Large intestine (tissue), 3 donors: ENCODE results near the gene MFNG. TPM values are rescaled to one million over a fixed set of nuclear protein-coding genes. Genes with fewer than 3 reads are reported as not detected.

Experiments used
- DNase-seq, 2 donors: peaks; one replicate each; pipeline versions ENCODE4 v3.0.0 to v3.0.0-alpha.2; 2013
- H3K27ac ChIP-seq: one replicate; pipeline ENCODE4 v1.5.1; 2013; ENCODE audit warnings: low read length
- H3K27me3 ChIP-seq: 2 replicates; pipeline ENCODE4 v1.6.1; 2013; ENCODE audit warnings: low read length; ENCODE audit not compliant: control insufficient read depth, insufficient read depth
- H3K36me3 ChIP-seq: 2 replicates; pipeline ENCODE4 v1.6.1; 2013; ENCODE audit warnings: low read length; ENCODE audit not compliant: control insufficient read depth, insufficient read depth
- H3K4me1 ChIP-seq: one replicate; pipeline ENCODE4 v1.6.1; 2013; ENCODE audit warnings: low read length; ENCODE audit not compliant: control insufficient read depth, insufficient read depth
- H3K4me3 ChIP-seq: one replicate; pipeline ENCODE4 v1.5.1; 2013; ENCODE audit warnings: low read length
- H3K9me3 ChIP-seq: one replicate; pipeline ENCODE4 v1.6.1; 2013; ENCODE audit warnings: mild to moderate bottlenecking, low read depth, low read length, moderate library complexity; ENCODE audit not compliant: control insufficient read depth
- WGBS: methylation state at CpG from one replicate; pipeline ENCODE4 v1.1.5; 2013; ENCODE audit warnings: low lambda C conversion rate; ENCODE audit not compliant: insufficient coverage; 5-methylcytosine and 5-hydroxymethylcytosine counted together
- polyA plus RNA-seq: library from polyadenylated mRNA; unstranded; fragments of 120-200 nt; gene quantifications from one replicate; pipeline ENCODE4 v1.2.1, GENCODE V29; 2013

MFNG gene
- polyA plus RNA-seq, 1 donor, result 9.1 TPM

- peaks cover 2% of the 10 kb centered on the region for H3K36me3 ChIP-seq
- peaks cover 5% of the 10 kb centered on the region for H3K27me3 ChIP-seq
- peak in 1 of 2 donors; percentile 29 for DNase-seq
- peak overlapping the region; percentile 5 for H3K4me3 ChIP-seq
- WGBS, result no CpG with 5 or more reads among the region's 39 CpGs
- peaks cover 25% of the 10 kb centered on the region for H3K4me1 ChIP-seq
- H3K9me3 ChIP-seq, result no peaks in the 10 kb centered on the region
- H3K27ac ChIP-seq, result peak overlapping the region; percentile 8
Measured at GRCh38 chr22:37484480-37485394, 1.4 kb downstream of the MFNG start.

GRCh38 chr22:37483050-37483449 lies 3.1 kb downstream of the MFNG start:
- Histone ChIP-seq H3K4me1 (peaks cover 25% of the 10 kb centered on the region), H3K36me3 (no peaks in the 10 kb centered on the region), H3K4me3 (no peak overlapping the region), H3K9me3 (no peaks in the 10 kb centered on the region), H3K27ac (no peak overlapping the region), H3K27me3 (peaks cover 5% of the 10 kb centered on the region)
- no CpG with 5 or more reads among the region's 13 CpGs for WGBS
- DNase-seq, result no peak

- Histone ChIP-seq H3K27ac (no peak overlapping the region), H3K36me3 (no peaks in the 10 kb centered on the region), H3K27me3 (peaks cover 5% of the 10 kb centered on the region), H3K4me3 (no peak overlapping the region), H3K9me3 (no peaks in the 10 kb centered on the region), H3K4me1 (peaks cover 25% of the 10 kb centered on the region)
- no CpG with 5 or more reads among the region's 9 CpGs for WGBS
- DNase-seq, result no peak
Measured at GRCh38 chr22:37482244-37482643, 3.9 kb downstream of the MFNG start.

GRCh38 chr22:37481347-37481907 lies 4.8 kb downstream of the MFNG start:
- DNase-seq, result no peak
- no CpG with 5 or more reads among the region's 12 CpGs for WGBS
- H3K9me3 ChIP-seq, result no peaks in the 10 kb centered on the region
- peaks cover 18% of the 10 kb centered on the region for H3K4me1 ChIP-seq
- no peak overlapping the region for H3K4me3 ChIP-seq
- peaks cover 5% of the 10 kb centered on the region for H3K27me3 ChIP-seq
- no peak overlapping the region for H3K27ac ChIP-seq
- H3K36me3 ChIP-seq, result no peaks in the 10 kb centered on the region

- Histone ChIP-seq H3K9me3 (no peaks in the 10 kb centered on the region), H3K4me3 (no peak overlapping the region), H3K27ac (no peak overlapping the region), H3K36me3 (no peaks in the 10 kb centered on the region), H3K27me3 (peaks cover 5% of the 10 kb centered on the region), H3K4me1 (peaks cover 13% of the 10 kb centered on the region)
- peak in 1 of 2 donors; percentile 39 for DNase-seq
- WGBS, result no CpG with 5 or more reads among the region's 17 CpGs
Measured at GRCh38 chr22:37480387-37481346, 5.5 kb downstream of the MFNG start.

- Histone ChIP-seq H3K4me3 (no peak overlapping the region), H3K9me3 (no peaks in the 10 kb centered on the region), H3K27me3 (peaks cover under 1% of the 10 kb centered on the region), H3K4me1 (peaks cover 9% of the 10 kb centered on the region), H3K36me3 (no peaks in the 10 kb centered on the region), H3K27ac (no peak overlapping the region)
- WGBS, result no CpG with 5 or more reads among the region's 15 CpGs
- no peak for DNase-seq
Measured at GRCh38 chr22:37479196-37479595, 7.0 kb downstream of the MFNG start.

- no peak for DNase-seq
- Histone ChIP-seq H3K27ac (no peak overlapping the region), H3K36me3 (no peaks in the 10 kb centered on the region), H3K27me3 (no peaks in the 10 kb centered on the region), H3K9me3 (no peaks in the 10 kb centered on the region), H3K4me1 (peaks cover 3% of the 10 kb centered on the region), H3K4me3 (no peak overlapping the region)
- WGBS, result no CpG with 5 or more reads among the region's 14 CpGs
Measured at GRCh38 chr22:37476389-37477329, 9.5 kb downstream of the MFNG start.

- WGBS, result no CpG with 5 or more reads among the region's 11 CpGs
- Histone ChIP-seq H3K27me3 (no peaks in the 10 kb centered on the region), H3K36me3 (no peaks in the 10 kb centered on the region), H3K9me3 (no peaks in the 10 kb centered on the region), H3K27ac (no peak overlapping the region), H3K4me1 (no peaks in the 10 kb centered on the region), H3K4me3 (no peak overlapping the region)
- DNase-seq, result no peak
Measured at GRCh38 chr22:37474447-37475090, 11.6 kb downstream of the MFNG start.

GRCh38 chr22:37473437-37473946 lies 12.7 kb downstream of the MFNG start:
- no peaks in the 10 kb centered on the region for H3K4me1 ChIP-seq
- no peak overlapping the region for H3K4me3 ChIP-seq
- H3K27me3 ChIP-seq, result no peaks in the 10 kb centered on the region
- no peaks in the 10 kb centered on the region for H3K9me3 ChIP-seq
- DNase-seq, result no peak
- H3K36me3 ChIP-seq, result no peaks in the 10 kb centered on the region
- H3K27ac ChIP-seq, result no peak overlapping the region
- no CpG with 5 or more reads among the region's 8 CpGs for WGBS
